Neural cell (in vitro differentiated cells): ENCODE results near the gene HTR5A. TPM values are rescaled to one million over a fixed set of nuclear protein-coding genes. Genes with fewer than 3 reads are reported as not detected.

Experiments used
- H2AFZ ChIP-seq: fragments of 200-600, 300-800 bp; sonication (generic), shearing (Covaris generic); 2 replicates; pipeline ENCODE4 v1.6.0; 2014; ENCODE audit warnings: low read depth, mild to moderate bottlenecking, antibody characterized with exemption, low read length, moderate library complexity
- H3F3A ChIP-seq: fragments of 200-600 bp; shearing (Covaris generic); 2 replicates; pipeline ENCODE4 v1.6.1; 2016; ENCODE audit warnings: mild to moderate bottlenecking, moderate library complexity, mixed read lengths, antibody characterized with exemption, low read length; ENCODE audit not compliant: insufficient read depth, poor library complexity, severe bottlenecking
- H3K27ac ChIP-seq: fragments of 200-600, 300-800 bp; sonication (generic), shearing (Covaris generic); 2 replicates; pipeline ENCODE4 v1.5.1; 2014; ENCODE audit warnings: mild to moderate bottlenecking, low read length, moderate library complexity
- H3K27me3 ChIP-seq: fragments of 300-800, 200-600 bp; sonication (generic), shearing (Covaris generic); 2 replicates; pipeline ENCODE4 v1.6.0; 2014; ENCODE audit warnings: mild to moderate bottlenecking, low read depth, low read length, moderate library complexity; ENCODE audit not compliant: insufficient read depth
- H3K36me3 ChIP-seq: fragments of 300-800, 200-600 bp; sonication (generic), shearing (Covaris generic); 2 replicates; pipeline ENCODE4 v1.5.1; 2014; ENCODE audit warnings: mild to moderate bottlenecking, antibody characterized with exemption, low read length, moderate library complexity; ENCODE audit not compliant: insufficient read depth
- H3K4me2 ChIP-seq: fragments of 300-800, 200-600 bp; sonication (generic), shearing (Covaris generic); 2 replicates; pipeline ENCODE4 v1.6.0; 2014; ENCODE audit warnings: mild to moderate bottlenecking, low read length
- H3K4me3 ChIP-seq: fragments of 300-800, 200-600 bp; sonication (generic), shearing (Covaris generic); 2 replicates; pipeline ENCODE4 v1.5.1; 2014; ENCODE audit warnings: mild to moderate bottlenecking, low read length, moderate library complexity
- H3K79me2 ChIP-seq: fragments of 200-600 bp; shearing (Covaris generic); replicated peaks from 2 replicates; pipeline ENCODE4 v1.6.0; 2014; ENCODE audit warnings: mild to moderate bottlenecking, low read length, moderate library complexity; ENCODE audit not compliant: insufficient read depth
- H3K9ac ChIP-seq: fragments of 300-800, 200-600 bp; sonication (generic), shearing (Covaris generic); 2 replicates; pipeline ENCODE4 v1.6.1; 2016; ENCODE audit warnings: mild to moderate bottlenecking, low read length, mixed read lengths
- H3K9me2 ChIP-seq: fragments of 200-600 bp; shearing (Covaris generic); 2 replicates; pipeline ENCODE4 v1.6.1; 2016; ENCODE audit warnings: mild to moderate bottlenecking, low read length, mixed read lengths; ENCODE audit not compliant: insufficient read depth
- H3K9me3 ChIP-seq: fragments of 200-600, 300-800 bp; sonication (generic), shearing (Covaris generic); 2 replicates; pipeline ENCODE4 v1.6.1; 2016; ENCODE audit warnings: mild to moderate bottlenecking, mixed run types, low read length, moderate library complexity, mixed read lengths
- H4K20me1 ChIP-seq: fragments of 200-600 bp; shearing (Covaris generic); 2 replicates; pipeline ENCODE4 v1.6.1; 2016; ENCODE audit warnings: mild to moderate bottlenecking, mixed run types; ENCODE audit not compliant: insufficient read depth
- CTCF ChIP-seq: fragments of 450-650 bp; IDR thresholded peaks from 2 replicates; pipeline ENCODE4 v1.5.1; 2014; ENCODE audit warnings: antibody characterized with exemption, mild to moderate bottlenecking, moderate library complexity; ENCODE audit not compliant: poor library complexity, severe bottlenecking
- EP300 ChIP-seq: fragments of 450-650 bp; conservative IDR thresholded peaks from 2 replicates; pipeline ENCODE4 v1.6.1; 2014; ENCODE audit warnings: antibody characterized with exemption, mild to moderate bottlenecking, moderate library complexity; ENCODE audit not compliant: poor library complexity, severe bottlenecking
- EZH2 ChIP-seq: fragments of 200-600, 300-800 bp; shearing (Covaris generic), sonication (generic); IDR thresholded peaks from 2 replicates; pipeline ENCODE4 v1.6.1; 2014; ENCODE audit warnings: antibody characterized with exemption, low read length, borderline replicate concordance, mild to moderate bottlenecking; ENCODE audit not compliant: insufficient read depth, poor library complexity, severe bottlenecking
- MXI1 ChIP-seq: fragments of 450-650 bp; conservative IDR thresholded peaks from 2 replicates; pipeline ENCODE4 v1.6.1; 2014; ENCODE audit warnings: antibody characterized with exemption, mild to moderate bottlenecking; ENCODE audit not compliant: poor library complexity, severe bottlenecking
- POLR2AphosphoS5 ChIP-seq: IDR thresholded peaks from 2 replicates; pipeline ENCODE4 v1.6.1; 2012
- RAD21 ChIP-seq: fragments of 450-650 bp; conservative IDR thresholded peaks from 2 replicates; pipeline ENCODE4 v1.6.1; 2014; ENCODE audit warnings: antibody characterized with exemption, mild to moderate bottlenecking, moderate library complexity
- REST ChIP-seq: IDR thresholded peaks from 2 replicates; pipeline ENCODE4 v1.6.1; 2012; ENCODE audit warnings: borderline replicate concordance
- SMC3 ChIP-seq: fragments of 450-650 bp; conservative IDR thresholded peaks from 2 replicates; pipeline ENCODE4 v1.6.1; 2014; ENCODE audit warnings: antibody characterized with exemption, mild to moderate bottlenecking, moderate library complexity; ENCODE audit not compliant: poor library complexity
- TAF1 ChIP-seq: IDR thresholded peaks from 2 replicates; pipeline ENCODE4 v1.6.1; 2012; ENCODE audit warnings: low read depth
- polyA plus RNA-seq: library from polyadenylated mRNA; depleted of rRNA; stranded (reverse); fragments of >200 nt; gene quantifications from 2 replicates; pipeline ENCODE4 v1.2.3, GENCODE V29; 2014

HTR5A gene
- polyA plus RNA-seq, 1 donor from 2014 or later = 0.14 TPM

- TF ChIP-seq EP300 = no peak
- no peak for TF ChIP-seq RAD21
- TF ChIP-seq POLR2AphosphoS5 = no peak
- no peak for TF ChIP-seq REST
- no peak for TF ChIP-seq SMC3
- no peak for TF ChIP-seq CTCF
- TF ChIP-seq MXI1 = no peak
- TF ChIP-seq TAF1 = no peak
- no peak for TF ChIP-seq EZH2
- Histone ChIP-seq H3K9me3 (no peaks in the 10 kb centered on the region), H3F3A (no peaks in the 10 kb centered on the region), H3K4me3 (no peak overlapping the region), H3K79me2 (no peaks in the 10 kb centered on the region), H3K27ac (no peak overlapping the region), H3K36me3 (no peaks in the 10 kb centered on the region), H3K27me3 (no peaks in the 10 kb centered on the region), H3K9me2 (no peaks in the 10 kb centered on the region), H3K9ac (no peak overlapping the region), H2AFZ (no peak overlapping the region), H3K4me2 (no peak overlapping the region), H4K20me1 (no peaks in the 10 kb centered on the region)
Observed at GRCh38 chr7:155021699-155022145, 48.4 kb upstream of the HTR5A start.

- no peak overlapping the region for H2AFZ ChIP-seq
Observed at GRCh38 chr7:155027879-155028278, 42.2 kb upstream of the HTR5A start.

More at GRCh38 chr7:155027879-155028278, 42.2 kb upstream of the HTR5A start:
- no peaks in the 10 kb centered on the region for H3K36me3 ChIP-seq
- no peaks in the 10 kb centered on the region for H3F3A ChIP-seq
- no peaks in the 10 kb centered on the region for H3K9me2 ChIP-seq
- TF ChIP-seq SMC3 = no peak
- no peak for TF ChIP-seq EP300
- TF ChIP-seq EZH2 = no peak
- TF ChIP-seq TAF1 = no peak
- no peak for TF ChIP-seq POLR2AphosphoS5
- no peak overlapping the region for H3K9ac ChIP-seq
- no peaks in the 10 kb centered on the region for H3K79me2 ChIP-seq
- H4K20me1 ChIP-seq = no peaks in the 10 kb centered on the region
- no peaks in the 10 kb centered on the region for H3K27me3 ChIP-seq
- H3K9me3 ChIP-seq = peaks cover 7% of the 10 kb centered on the region
- no peak overlapping the region for H3K4me3 ChIP-seq
- no peak overlapping the region for H3K4me2 ChIP-seq
- no peak overlapping the region for H3K27ac ChIP-seq
